SK-N-SH (cell line): Measurements from ENCODE around the gene TTYH3. TPM values are rescaled to one million over a fixed set of nuclear protein-coding genes. Genes with fewer than 3 reads are reported as not detected.
A peak's percentile ranks its signal among the peaks of the same experiment; 100 is the strongest.

Experiments used
- CTCF ChIA-PET: fragments of 300-600, 350-600 bp; formaldehyde crosslinking; extraction: SDS; loops from one replicate; lab custom pipeline; 2021; lab: Yijun Ruan, JAX
- POLR2A ChIA-PET: fragments of 350-600 bp; sonication (Branson Sonifier 250); formaldehyde crosslinking; extraction: SDS; loops from one replicate; lab custom pipeline; 2020; ENCODE audit warnings: antibody characterized with exemption, inconsistent platforms; lab: Yijun Ruan, JAX
- DNase-seq: peaks from one replicate; pipeline ENCODE4 v3.0.0; 2012
- H2AFZ ChIP-seq: fragments of 200-600 bp; sonication (generic); 2 replicates; pipeline ENCODE4 v1.8.1; 2016; ENCODE audit warnings: antibody characterized with exemption, mild to moderate bottlenecking, low read depth
- H3F3A ChIP-seq: fragments of 200-600 bp; sonication (generic); replicated peaks from 2 replicates; pipeline ENCODE3; 2016; ENCODE audit warnings: antibody characterized with exemption, mild to moderate bottlenecking; ENCODE audit not compliant: insufficient read depth
- H3K27ac ChIP-seq, 2 experiments: fragments of 200-500 bp in 1 of 2; fragments of 200-600 bp in 1 of 2; sonication (Bioruptor generic) in 1 of 2; sonication (generic), shearing (Covaris generic) in 1 of 2; 2 replicates each; pipeline versions ENCODE4 v1.5.1 to v1.6.1; 2014 to 2016; ENCODE audit warnings: low read depth in 2 of 2, inconsistent platforms in 1 of 2, low read length in 1 of 2, mild to moderate bottlenecking in 1 of 2, mixed read lengths in 1 of 2
- H3K27me3 ChIP-seq: fragments of 200-600 bp; sonication (generic), shearing (Covaris generic); 2 replicates; pipeline ENCODE4 v1.6.1; 2016; ENCODE audit warnings: mixed run types; ENCODE audit not compliant: insufficient read depth
- H3K36me3 ChIP-seq, 2 experiments: fragments of 200-500 bp in 1 of 2; fragments of 200-600 bp in 1 of 2; sonication (Bioruptor generic) in 1 of 2; sonication (generic) in 1 of 2; replicated peaks in 1 of 2; 2 replicates each; pipeline versions ENCODE3 to v1.5.1; 2014 to 2016; ENCODE audit warnings: low read length in 1 of 2, mild to moderate bottlenecking in 1 of 2; ENCODE audit not compliant: insufficient read depth in 2 of 2, control insufficient read depth in 1 of 2
- H3K4me1 ChIP-seq, 2 experiments: fragments of 200-500 bp in 1 of 2; fragments of 200-600 bp in 1 of 2; sonication (Bioruptor generic) in 1 of 2; sonication (generic), shearing (Covaris generic) in 1 of 2; 2 replicates each; pipeline versions ENCODE4 v1.5.1 to v1.6.1; 2014 to 2016; ENCODE audit warnings: low read depth in 1 of 2, low read length in 1 of 2, mixed run types in 1 of 2; ENCODE audit not compliant: insufficient read depth in 2 of 2, control insufficient read depth in 1 of 2
- H3K4me2 ChIP-seq: fragments of 200-600 bp; sonication (generic), shearing (Covaris generic); 2 replicates; pipeline ENCODE4 v1.6.1; 2017; ENCODE audit warnings: mixed run types
- H3K4me3 ChIP-seq, 2 experiments: fragments of 200-500 bp in 1 of 2; fragments of 200-600 bp in 1 of 2; sonication (Bioruptor generic) in 1 of 2; sonication (generic), shearing (Covaris generic) in 1 of 2; 2 replicates each; pipeline versions ENCODE4 v1.5.1 to v1.8.1; 2014 to 2016; ENCODE audit warnings: low read depth in 2 of 2, inconsistent platforms in 1 of 2, low read length in 1 of 2, mild to moderate bottlenecking in 1 of 2, mixed read lengths in 1 of 2, moderate library complexity in 1 of 2
- H3K79me2 ChIP-seq: fragments of 200-600 bp; sonication (generic); 2 replicates; pipeline ENCODE4 v1.8.1; 2017; ENCODE audit warnings: mild to moderate bottlenecking; ENCODE audit not compliant: insufficient read depth
- H3K9ac ChIP-seq: fragments of 200-600 bp; sonication (generic); 2 replicates; pipeline ENCODE4 v1.6.1; 2017; ENCODE audit warnings: mixed run types
- H3K9me2 ChIP-seq: fragments of 200-600 bp; sonication (generic); 2 replicates; pipeline ENCODE4 v1.6.1; 2017; ENCODE audit warnings: mixed run types
- H3K9me3 ChIP-seq: fragments of 200-600 bp; sonication (generic); 2 replicates; pipeline ENCODE4 v1.6.1; 2017; ENCODE audit warnings: mixed run types, mild to moderate bottlenecking, moderate library complexity
- H4K20me1 ChIP-seq: fragments of 200-600 bp; sonication (generic); 2 replicates; pipeline ENCODE4 v1.6.1; 2017; ENCODE audit warnings: mild to moderate bottlenecking, mixed run types; ENCODE audit not compliant: insufficient read depth
- CHD2 ChIP-seq: fragments of 150-350 bp; IDR thresholded peaks from 2 replicates; pipeline ENCODE4 v1.6.1; 2018; ENCODE audit warnings: low read length; ENCODE audit not compliant: partially characterized antibody
- ELF1 ChIP-seq: IDR thresholded peaks from 2 replicates; pipeline ENCODE4 v1.4.0; 2012
- EZH2phosphoT487 ChIP-seq: fragments of 200-600 bp; sonication (generic); IDR thresholded peaks from 2 replicates; pipeline ENCODE4 v1.6.1; 2017; ENCODE audit warnings: low read depth, mixed run types, mild to moderate bottlenecking, antibody characterized with exemption, moderate library complexity, borderline replicate concordance
- FOSL2 ChIP-seq: IDR thresholded peaks from 2 replicates; pipeline ENCODE4 v1.4.0; 2012; ENCODE audit warnings: low read depth, mild to moderate bottlenecking, moderate library complexity, borderline replicate concordance
- FOXJ3 ChIP-seq: sonication (generic); formaldehyde crosslinking; IDR thresholded peaks from 2 replicates; pipeline ENCODE4 v1.5.1; 2020; ENCODE audit warnings: mild to moderate bottlenecking, missing genetic modification reagents
- GATA2 ChIP-seq: sonication (generic); formaldehyde crosslinking; IDR thresholded peaks from 2 replicates; pipeline ENCODE4 v1.5.0; 2020; ENCODE audit warnings: mild to moderate bottlenecking, missing genetic modification reagents
- JUND ChIP-seq: IDR thresholded peaks from 2 replicates; pipeline ENCODE4 v1.4.0; 2012
- MXI1 ChIP-seq: IDR thresholded peaks from 2 replicates; pipeline ENCODE4 v1.6.1; 2012; ENCODE audit warnings: mild to moderate bottlenecking, low read depth, low read length, improper control_type of control experiment
- NFIC ChIP-seq: IDR thresholded peaks from 2 replicates; pipeline ENCODE4 v1.4.0; 2012; ENCODE audit warnings: borderline replicate concordance
- RAD21 ChIP-seq: IDR thresholded peaks from 2 replicates; pipeline ENCODE4 v1.6.1; 2012; ENCODE audit warnings: mild to moderate bottlenecking, low read length
- SIN3A ChIP-seq: IDR thresholded peaks from 2 replicates; pipeline ENCODE4 v1.6.1; 2012; ENCODE audit warnings: low read depth, mild to moderate bottlenecking, low read length, moderate library complexity, borderline replicate concordance
- TAF1 ChIP-seq: IDR thresholded peaks from 2 replicates; pipeline ENCODE4 v1.6.1; 2012; ENCODE audit warnings: low read depth, mild to moderate bottlenecking, low read length, moderate library complexity, borderline replicate concordance
- TEAD4 ChIP-seq: IDR thresholded peaks from 2 replicates; pipeline ENCODE4 v1.4.0; 2012; ENCODE audit warnings: mild to moderate bottlenecking, borderline replicate concordance; ENCODE audit not compliant: insufficient read depth
- YY1 ChIP-seq: IDR thresholded peaks from 2 replicates; pipeline ENCODE4 v1.4.0; 2012; ENCODE audit warnings: low read depth, mild to moderate bottlenecking
- WGBS: methylation state at CpG from one replicate; pipeline ENCODE4 v1.1.6; 2017; ENCODE audit warnings: low lambda C conversion rate; 5-methylcytosine and 5-hydroxymethylcytosine counted together
- polyA plus RNA-seq, 3 experiments: library from polyadenylated mRNA; depleted of rRNA; stranded (reverse); fragments of >200 nt; gene quantifications; 2 replicates each; pipeline ENCODE4 v1.2.3, GENCODE V29; 2012
- TF ChIP-seq, protein P1 (sequence below): IDR thresholded peaks from 2 replicates; pipeline ENCODE4 v1.4.0; 2012; ENCODE audit warnings: low read depth, borderline replicate concordance
- TF ChIP-seq, protein P2 (sequence below): fragments of 150-350 bp; IDR thresholded peaks from 2 replicates; pipeline ENCODE4 v1.6.1; 2016; ENCODE audit warnings: mild to moderate bottlenecking, low read depth, low read length
- TF ChIP-seq, protein P3 (sequence below): IDR thresholded peaks from 2 replicates; pipeline ENCODE4 v1.4.0; 2012; ENCODE audit warnings: low read depth
- TF ChIP-seq, protein P4 (sequence below): IDR thresholded peaks from 2 replicates; pipeline ENCODE4 v1.4.0; 2012; ENCODE audit warnings: low read depth, borderline replicate concordance

TTYH3 gene
- polyA plus RNA-seq, 1 of the 3 experiments (the other 2 are of a cell fraction) = 105 TPM

DNA sequence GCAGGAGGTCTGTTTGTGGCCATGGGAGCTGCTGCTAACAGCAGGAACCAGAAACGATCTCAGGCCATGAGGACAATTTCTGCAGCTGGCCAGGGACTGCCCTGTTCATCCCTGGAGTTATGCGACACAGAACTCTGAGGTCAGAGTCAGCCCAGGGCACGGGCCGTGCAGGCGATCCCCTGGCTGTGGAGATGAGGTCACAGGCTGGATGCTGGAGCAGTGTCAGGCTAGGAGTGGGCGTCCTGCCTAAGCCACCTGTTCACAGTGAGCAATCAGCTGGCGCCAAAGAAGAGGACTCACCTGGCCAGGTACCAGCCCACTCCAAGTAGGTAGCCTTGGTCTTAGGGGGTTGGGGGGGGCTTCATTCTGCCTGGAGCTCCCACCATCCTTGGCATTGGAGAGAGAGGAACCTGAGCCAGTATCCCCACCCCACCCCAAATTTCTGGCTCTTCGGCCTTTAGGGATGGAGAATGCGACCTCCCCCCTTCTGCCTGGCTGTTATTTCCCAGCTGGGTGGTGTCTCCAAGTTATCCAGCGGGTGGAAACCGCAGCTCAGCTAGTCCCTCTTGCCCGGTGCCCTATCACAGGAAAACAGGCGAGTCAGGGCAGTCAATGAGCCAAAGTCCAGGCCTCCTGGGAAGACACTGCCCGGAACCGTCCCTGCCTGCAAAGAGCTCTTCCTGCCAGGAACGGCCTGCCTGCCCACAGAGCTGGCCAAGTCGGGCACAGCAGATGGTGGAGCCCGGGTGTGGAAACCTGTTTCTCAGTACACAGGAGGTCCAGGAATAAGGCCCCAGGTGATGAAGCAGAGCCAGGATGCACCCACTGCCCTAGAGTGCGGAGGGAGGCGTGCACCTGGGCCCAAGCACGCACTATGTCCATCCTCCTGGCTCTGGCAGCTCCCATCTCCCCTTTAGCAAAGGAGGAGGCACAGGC, 1.8 kb upstream of the TTYH3 start:
- Histone ChIP-seq H3K4me2 (no peak overlapping the region), H3K4me3 (no peak overlapping the region), H3K27ac (peak overlapping the region in 1 of 2 experiments; percentile 0; a peak in 1 of 4 replicates), H3K36me3 (peaks cover 0 to 1% of the 10 kb centered on the region in 2 experiments), H3K27me3 (no peaks in the 10 kb centered on the region), H2AFZ (no peak overlapping the region), H3K9me2 (no peaks in the 10 kb centered on the region), H3K79me2 (peaks cover 31% of the 10 kb centered on the region), H3K9ac (no peak overlapping the region), H3F3A (peaks cover 33% of the 10 kb centered on the region), H3K9me3 (no peaks in the 10 kb centered on the region), H4K20me1 (peaks cover 23% of the 10 kb centered on the region), H3K4me1 (peaks cover 8 to 51% of the 10 kb centered on the region in 2 experiments; a peak in 2 of 4 replicates)
- 73% methylated on average over 20 of the region's 21 CpGs for WGBS
- ChIA-PET CTCF (interaction anchor here (0.8 to 10.4 kb wide), 10 partner anchors 9 to 161 kb away, joined by 3 to 54 read pairs (median 3); no protein-coding TSS in a partner anchor), POLR2A (interaction anchor here (0.9 to 1.3 kb wide), 4 partner anchors 9 to 24 kb away, joined by 3 to 5 read pairs (median 3); no protein-coding TSS in a partner anchor)
- no peak for TF ChIP-seq RAD21
- DNase-seq = no peak

DNA sequence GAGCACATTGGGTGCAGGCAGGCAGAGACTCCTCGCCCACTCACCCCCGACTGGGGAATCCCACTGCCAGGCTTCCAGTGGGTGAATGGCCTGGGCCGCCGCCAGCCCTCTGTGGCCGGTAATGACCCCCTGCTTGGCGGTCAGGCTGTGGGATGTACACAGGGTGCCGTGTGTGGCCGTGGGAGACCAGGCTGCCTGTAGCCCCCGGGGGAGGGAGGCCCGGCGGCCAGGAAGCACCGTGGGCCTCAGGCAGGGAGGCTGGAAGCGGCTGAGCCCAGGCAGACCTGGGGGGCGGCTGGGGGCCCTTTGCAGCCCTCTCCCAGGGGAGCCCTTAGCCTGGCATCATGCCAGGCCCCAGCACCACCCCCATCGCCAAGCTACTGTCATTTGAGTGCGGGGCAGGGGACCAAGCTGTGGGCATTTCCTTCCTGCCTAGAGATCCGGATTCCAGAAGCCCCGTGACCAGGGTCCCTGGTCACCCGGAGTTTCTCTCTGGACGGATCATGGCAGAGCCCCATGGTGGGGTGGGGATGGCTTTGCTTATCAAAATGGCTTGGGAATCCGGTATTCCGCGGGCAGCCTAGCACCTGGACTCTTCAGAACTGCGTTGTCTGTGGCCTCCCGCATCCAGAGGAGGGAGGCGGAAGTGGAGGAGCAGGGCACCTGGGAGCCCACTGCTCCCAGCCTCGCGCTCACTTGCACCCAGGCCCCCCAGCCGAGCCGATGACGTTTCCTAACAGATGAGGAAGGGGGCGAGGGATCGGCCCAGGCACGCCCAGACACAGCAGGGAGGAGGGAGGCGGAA, 1.1 kb downstream of the TTYH3 start:
- H2AFZ ChIP-seq = no peak overlapping the region
- TF ChIP-seq FOXJ3 (CRISPR knock-in tag) = 0 out of 2 replicates have a peak, but pooled peaks have one; percentile 15
- TF ChIP-seq FOSL2 = no peak
- peak; percentile 73; the same call in 1 of the 2 replicates for TF ChIP-seq SIN3A
- 0 out of 2 replicates have a peak, but pooled peaks have one; percentile 7 for TF ChIP-seq RAD21
- no peak for TF ChIP-seq YY1
- no peak; the same call in 1 of the 2 replicates for TF ChIP-seq TEAD4
- TF ChIP-seq, protein P1, sequence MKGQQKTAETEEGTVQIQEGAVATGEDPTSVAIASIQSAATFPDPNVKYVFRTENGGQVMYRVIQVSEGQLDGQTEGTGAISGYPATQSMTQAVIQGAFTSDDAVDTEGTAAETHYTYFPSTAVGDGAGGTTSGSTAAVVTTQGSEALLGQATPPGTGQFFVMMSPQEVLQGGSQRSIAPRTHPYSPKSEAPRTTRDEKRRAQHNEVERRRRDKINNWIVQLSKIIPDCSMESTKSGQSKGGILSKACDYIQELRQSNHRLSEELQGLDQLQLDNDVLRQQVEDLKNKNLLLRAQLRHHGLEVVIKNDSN = peak; percentile 30; the same call in 1 of the 2 replicates
- peak; percentile 95 for TF ChIP-seq NFIC
- TF ChIP-seq MXI1 = peak; percentile 31; the same call in 1 of the 2 replicates
- TF ChIP-seq EZH2phosphoT487 = no peak
- no peak for TF ChIP-seq ELF1
- peak; percentile 2 for TF ChIP-seq CHD2
- no peak for TF ChIP-seq GATA2 (CRISPR knock-in tag)
- TF ChIP-seq, protein P2, sequence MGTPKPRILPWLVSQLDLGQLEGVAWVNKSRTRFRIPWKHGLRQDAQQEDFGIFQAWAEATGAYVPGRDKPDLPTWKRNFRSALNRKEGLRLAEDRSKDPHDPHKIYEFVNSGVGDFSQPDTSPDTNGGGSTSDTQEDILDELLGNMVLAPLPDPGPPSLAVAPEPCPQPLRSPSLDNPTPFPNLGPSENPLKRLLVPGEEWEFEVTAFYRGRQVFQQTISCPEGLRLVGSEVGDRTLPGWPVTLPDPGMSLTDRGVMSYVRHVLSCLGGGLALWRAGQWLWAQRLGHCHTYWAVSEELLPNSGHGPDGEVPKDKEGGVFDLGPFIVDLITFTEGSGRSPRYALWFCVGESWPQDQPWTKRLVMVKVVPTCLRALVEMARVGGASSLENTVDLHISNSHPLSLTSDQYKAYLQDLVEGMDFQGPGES = no peak
- no peak for TF ChIP-seq JUND
- TF ChIP-seq TAF1 = no peak
- TF ChIP-seq, protein P3, sequence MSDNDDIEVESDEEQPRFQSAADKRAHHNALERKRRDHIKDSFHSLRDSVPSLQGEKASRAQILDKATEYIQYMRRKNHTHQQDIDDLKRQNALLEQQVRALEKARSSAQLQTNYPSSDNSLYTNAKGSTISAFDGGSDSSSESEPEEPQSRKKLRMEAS = peak; percentile 47; the same call in 1 of the 2 replicates
- TF ChIP-seq, protein P4, sequence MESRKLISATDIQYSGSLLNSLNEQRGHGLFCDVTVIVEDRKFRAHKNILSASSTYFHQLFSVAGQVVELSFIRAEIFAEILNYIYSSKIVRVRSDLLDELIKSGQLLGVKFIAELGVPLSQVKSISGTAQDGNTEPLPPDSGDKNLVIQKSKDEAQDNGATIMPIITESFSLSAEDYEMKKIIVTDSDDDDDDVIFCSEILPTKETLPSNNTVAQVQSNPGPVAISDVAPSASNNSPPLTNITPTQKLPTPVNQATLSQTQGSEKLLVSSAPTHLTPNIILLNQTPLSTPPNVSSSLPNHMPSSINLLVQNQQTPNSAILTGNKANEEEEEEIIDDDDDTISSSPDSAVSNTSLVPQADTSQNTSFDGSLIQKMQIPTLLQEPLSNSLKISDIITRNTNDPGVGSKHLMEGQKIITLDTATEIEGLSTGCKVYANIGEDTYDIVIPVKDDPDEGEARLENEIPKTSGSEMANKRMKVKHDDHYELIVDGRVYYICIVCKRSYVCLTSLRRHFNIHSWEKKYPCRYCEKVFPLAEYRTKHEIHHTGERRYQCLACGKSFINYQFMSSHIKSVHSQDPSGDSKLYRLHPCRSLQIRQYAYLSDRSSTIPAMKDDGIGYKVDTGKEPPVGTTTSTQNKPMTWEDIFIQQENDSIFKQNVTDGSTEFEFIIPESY = no peak

More for the DNA sequence above, 1.1 kb downstream of the TTYH3 start:
- WGBS = 1% methylated on average over 30 of the region's 35 CpGs
- POLR2A ChIA-PET = interaction anchor here (0.6 kb wide), 1 partner anchor 395 kb away, joined by 8 read pairs; no protein-coding TSS in a partner anchor
- H3K9ac ChIP-seq = peak overlapping the region; percentile 85
- no peaks in the 10 kb centered on the region for H3K27me3 ChIP-seq
- H3K27ac ChIP-seq = peak overlapping the region; percentile 89 to 92
- H3K79me2 ChIP-seq = peaks cover 61% of the 10 kb centered on the region
- peaks cover 52% of the 10 kb centered on the region for H4K20me1 ChIP-seq
- H3K36me3 ChIP-seq = peaks cover 0 to 14% of the 10 kb centered on the region in 2 experiments
- H3K9me3 ChIP-seq = no peaks in the 10 kb centered on the region
- H3K4me3 ChIP-seq = peak overlapping the region; percentile 77 to 94
- peaks cover 20% of the 10 kb centered on the region for H3F3A ChIP-seq
- H3K9me2 ChIP-seq = no peaks in the 10 kb centered on the region
- H3K4me1 ChIP-seq = peaks cover 18 to 65% of the 10 kb centered on the region in 2 experiments; a peak in 3 of 4 replicates
- CTCF ChIA-PET = interaction anchor here (0.6 to 10.4 kb wide), 6 partner anchors 11 to 181 kb away, joined by 3 to 54 read pairs (median 4); no protein-coding TSS in a partner anchor
- peak; percentile 80 for DNase-seq
- peak overlapping the region; percentile 98 for H3K4me2 ChIP-seq
